CD4-positive, alpha-beta T cell treated with Interleukin-15 for 1 hour (primary cell): ENCODE data around the gene SCN1A.
A peak's percentile ranks its signal among the peaks of the same experiment; 100 is the strongest.
"Not testable (repeated sequence)": the region's sequence is repeated elsewhere in the genome, so short reads cannot be mapped to it uniquely, and the experiment has no call there.

Source experiments
- DNase-seq: peaks from one replicate; pipeline ENCODE4 v3.0.0-alpha.2; 2020

The SCN1A gene

DNA sequence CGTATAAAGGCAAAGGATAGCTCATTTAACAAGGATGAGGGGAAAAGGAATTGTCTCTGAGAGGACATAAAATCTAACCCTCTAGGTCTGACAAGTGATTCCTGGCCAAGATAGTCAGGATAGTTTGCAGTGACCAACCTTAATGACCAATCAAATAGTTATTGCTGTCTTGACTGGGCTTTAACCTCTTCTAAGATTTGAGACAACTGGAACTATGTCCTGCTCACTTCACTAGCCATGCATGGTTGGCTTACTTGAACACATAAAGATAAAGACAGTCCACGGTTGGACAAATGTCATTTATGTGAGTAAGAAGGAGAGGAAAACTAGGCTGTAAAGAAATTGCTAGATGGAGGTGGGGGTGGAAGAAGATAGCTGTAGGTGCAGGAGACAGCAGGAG, 53.8 kb downstream of the SCN1A start:
- DNase-seq, result no peak

DNA sequence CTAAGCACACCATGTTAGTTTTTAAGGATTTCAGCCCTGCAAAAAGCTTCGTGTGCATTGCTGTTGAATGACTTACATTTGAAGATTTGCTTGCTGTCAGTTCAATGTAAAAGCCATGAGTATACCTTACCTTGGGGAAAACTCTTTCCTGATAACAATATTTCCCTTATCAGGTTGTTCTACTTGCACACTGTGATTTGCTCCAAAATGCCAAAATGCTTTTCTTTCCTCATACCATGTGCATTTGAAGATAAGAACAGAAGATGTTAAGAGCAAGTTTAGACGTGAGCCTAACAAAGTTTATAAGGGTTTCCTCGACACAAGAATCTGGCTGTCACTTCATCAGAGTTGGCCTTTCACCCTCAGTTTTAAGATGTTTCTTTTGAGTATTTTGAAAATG, 57.6 kb downstream of the SCN1A start:
- no peak for DNase-seq

DNA sequence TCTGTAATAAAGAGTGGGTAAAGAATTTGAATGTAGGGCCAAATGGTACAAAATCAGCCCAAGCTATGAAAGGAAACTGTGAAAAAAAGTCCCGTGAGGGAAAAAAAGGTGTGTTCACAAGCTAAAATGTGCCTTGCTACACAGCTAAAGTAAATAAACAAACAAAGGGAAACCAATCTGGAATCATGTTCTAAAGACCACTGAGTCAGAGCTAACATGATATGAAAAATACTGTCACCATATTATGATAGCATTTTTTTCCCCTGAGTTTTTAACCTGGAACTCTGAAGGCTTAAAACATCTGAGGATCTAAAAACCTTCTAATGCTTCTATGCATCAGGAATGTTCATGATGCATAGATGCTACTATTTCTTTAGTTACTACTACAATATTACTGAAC, 58.8 kb downstream of the SCN1A start:
- DNase-seq, result no peak

DNA sequence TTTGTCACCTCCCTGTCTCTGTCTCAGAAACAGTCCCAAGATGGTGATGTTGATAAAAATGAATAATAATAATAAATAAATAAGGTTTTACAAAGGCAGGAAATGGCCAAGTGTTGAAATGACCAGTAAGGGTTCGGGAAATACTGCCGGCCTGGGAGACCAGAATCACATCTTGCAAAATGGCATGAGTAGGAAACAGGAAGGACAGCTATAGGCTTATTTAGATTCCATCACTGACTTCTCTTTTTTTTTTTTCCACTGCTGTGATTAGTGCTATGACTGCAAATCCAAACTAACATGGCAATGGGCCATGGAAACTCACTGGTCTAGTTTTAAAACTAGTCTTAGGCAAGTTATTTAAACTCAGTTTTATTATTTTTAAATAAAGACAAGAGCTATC, 60.6 kb downstream of the SCN1A start:
- peak; percentile 19 for DNase-seq

DNA sequence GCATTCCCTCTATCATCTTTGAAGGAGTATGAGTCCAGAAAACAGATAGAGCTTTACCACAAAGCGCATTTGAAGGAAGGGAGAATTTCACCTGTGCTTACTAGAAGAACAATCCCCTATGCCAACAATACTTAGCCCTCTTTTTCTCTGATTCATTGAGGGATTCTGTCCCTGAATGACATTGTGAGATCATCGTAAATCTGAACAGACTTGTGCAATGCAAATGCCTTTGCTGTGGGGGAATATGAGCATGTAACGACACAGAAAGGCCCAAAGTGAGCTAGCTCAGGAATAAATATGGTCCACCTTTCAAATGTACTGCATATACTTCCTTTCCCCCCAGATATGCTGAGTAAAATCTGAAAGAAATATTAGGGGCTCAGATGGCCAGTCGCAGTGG, 67.6 kb downstream of the SCN1A start:
- DNase-seq, result no peak

DNA sequence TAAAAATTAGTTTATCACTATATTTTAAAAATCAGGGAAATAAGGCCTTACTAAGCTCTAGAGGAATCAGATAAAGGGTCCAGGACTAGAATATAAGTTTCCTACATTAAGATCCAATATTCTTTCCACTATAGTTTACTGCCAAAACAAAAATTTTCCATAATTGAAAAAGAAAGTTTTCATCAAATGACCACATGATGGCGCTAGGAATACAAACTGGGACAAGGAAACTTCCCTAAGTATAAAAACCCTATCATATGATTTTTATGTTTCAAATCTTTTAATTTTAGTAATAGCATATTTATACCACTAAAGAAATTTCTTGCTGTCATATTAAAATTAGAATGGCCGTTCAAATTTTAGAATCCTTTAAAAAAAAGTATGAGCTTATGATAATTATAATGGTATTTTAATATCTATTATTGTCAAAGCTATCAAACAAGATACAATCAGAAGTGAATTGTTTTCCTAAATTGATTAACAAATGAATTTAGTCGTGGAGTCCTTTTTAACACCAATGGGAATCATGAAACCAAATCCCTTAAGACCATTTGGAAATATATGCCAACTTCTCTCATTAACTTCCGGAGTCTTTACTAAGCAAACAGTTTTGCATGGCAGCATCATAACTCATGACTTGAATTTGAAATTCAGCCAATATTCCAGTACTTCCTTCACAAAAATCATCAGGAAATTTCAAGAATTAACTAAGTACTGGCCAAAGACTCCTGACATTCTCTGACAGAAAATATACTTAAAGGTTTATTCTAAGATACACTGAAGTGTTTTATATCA, 70.3 kb downstream of the SCN1A start:
- DNase-seq, result no peak

DNA sequence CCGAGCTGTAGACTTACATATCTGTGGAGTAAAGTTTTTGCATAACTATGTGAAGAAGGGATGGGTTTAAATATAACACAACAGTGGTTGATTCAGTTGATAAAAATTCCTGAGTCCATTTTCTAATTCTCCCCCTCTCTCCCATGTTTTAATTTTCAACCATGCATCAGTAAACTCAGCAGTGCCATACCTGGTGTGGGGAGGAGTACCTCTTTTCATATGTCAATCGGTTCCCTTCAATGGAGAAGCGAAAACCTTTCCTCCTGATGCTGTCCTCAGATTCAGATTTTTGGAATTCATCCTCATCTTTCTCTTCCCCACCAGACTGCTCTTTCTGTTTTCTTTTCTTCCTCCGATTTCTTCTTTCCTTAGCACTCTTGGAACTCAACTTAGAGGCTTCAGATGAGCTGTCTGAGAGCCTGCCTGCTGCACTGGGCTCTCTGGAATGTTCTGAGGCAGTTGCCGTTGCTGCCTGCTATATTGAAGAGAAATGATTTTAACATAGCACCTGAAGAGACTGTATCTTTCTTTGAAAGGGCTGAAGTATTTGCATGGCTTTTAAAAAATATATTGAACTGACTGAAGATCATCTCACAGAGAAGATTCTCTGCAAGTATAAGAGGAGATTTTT, 82.9 kb downstream of the SCN1A start:
- DNase-seq, result no peak

DNA sequence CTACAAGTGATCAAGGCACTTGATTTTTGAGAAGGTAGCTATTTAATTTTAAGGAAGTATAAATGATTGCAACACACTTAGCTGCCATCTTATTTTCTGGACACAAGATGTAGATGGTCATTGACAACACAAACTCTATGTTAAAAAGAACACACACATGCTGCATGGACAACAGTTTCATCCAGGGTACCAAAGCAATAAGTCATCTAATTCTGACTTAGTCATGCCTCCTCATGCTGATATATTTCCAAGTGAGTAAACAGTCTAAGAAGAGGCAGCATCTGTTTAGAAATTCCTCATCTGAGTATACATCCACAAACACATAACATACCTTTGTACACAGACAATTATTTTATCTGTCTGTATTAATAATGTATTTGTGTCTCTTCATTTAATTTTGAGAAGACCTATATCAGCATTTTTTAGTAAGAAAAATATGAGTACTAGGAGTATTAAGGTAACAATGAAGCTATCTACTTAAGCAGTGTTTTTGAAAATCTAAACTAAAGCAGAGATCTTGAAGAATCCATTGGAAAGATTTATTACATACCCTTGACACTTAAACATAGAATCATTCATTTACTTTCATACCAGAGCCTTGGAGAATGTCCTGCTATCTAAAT, 84.9 kb downstream of the SCN1A start:
- no peak for DNase-seq

DNA sequence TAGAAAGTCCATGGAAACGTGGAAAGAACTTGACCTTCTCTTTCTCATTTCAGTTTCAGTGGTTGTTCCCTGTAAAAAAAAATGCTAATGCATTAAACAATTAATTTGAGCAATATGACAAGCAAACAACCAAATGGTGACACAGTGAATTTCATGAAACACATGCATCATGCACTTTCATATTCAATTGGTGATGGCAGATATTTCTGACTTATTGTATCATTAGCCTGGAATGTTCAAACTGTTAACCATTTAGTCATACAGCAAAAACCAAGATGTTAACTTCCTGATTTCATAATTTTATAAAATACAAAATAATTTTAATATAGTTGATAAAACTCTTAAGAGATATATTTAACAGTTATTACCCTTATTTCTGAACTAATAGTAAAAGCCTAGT, 85.5 kb downstream of the SCN1A start:
- DNase-seq, result no peak

DNA sequence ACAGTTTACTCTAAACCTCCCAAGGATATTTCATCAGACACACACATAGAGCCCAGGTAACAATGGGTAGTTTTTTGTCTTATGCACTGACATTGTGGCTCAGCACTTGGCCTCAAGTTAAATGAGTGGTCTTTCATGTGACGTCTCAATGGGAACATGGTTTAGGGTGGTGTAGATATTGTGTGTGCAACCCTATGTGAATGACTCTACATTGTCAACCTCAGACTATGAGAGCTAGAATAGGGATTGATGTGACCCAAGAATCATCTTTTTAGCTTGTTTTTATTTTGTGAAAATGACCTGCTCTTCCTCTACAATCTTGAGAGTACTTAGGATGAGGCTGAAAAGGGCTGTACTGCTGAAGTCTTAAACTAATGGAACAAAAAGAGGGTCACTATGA, 86.2 kb downstream of the SCN1A start:
- DNase-seq, result no peak

DNA sequence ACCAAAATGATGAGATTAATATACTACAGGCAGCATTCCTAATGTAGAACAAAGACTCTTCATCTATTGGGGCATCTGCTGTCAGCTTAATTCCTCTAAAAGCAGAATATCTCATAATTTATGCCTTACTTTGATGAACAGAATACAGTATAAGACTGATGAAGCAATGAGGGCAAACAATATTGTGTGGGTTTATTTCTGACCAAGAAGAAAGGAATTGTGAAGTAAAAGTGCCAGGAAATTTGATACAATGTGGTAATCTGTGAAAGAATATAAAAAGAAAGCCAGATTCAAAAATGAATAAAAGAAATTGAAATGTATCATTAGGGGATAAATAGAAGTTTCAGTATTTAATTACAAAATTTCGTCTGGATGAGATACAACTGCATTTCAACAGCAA, 95.5 kb downstream of the SCN1A start:
- DNase-seq, result no peak

DNA sequence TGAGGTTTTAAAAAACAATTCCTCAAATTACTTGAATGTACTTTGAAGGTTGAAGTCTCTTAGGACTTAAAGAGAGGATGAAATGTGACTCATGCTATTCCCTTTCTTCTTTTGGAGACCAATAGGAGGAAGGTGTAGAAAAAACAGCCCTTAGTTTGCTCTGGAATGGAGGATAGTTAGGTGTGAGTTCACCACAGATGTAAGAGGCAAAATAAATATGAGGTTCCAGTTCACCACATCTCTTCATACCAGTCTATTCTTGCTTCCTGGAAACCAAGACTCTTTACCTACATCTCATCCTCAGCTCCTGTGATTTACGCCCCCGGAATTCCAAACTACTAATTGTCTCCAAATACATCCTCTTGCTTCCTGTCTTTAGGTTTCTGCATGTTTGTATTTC, 96.8 kb downstream of the SCN1A start:
- DNase-seq, result no peak

DNA sequence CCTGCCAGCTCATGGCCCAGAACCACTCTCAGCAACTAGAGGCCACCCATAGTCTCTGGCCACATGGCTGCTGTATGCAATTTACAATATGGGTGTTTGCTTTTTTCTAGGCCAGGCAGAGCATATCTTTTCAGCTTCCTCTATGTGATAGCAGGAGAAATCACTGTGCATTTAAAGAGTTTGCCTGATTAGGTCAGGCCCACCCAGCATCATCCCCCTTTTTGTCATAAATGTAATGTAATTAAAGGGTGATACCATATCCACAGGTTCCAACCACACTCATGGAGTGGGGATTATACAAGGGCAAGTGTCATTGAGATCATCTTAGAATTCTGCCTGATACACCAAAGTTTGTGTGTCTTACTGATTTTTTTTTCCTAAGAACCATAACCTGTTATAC, 102.5 kb downstream of the SCN1A start:
- no peak for DNase-seq

DNA sequence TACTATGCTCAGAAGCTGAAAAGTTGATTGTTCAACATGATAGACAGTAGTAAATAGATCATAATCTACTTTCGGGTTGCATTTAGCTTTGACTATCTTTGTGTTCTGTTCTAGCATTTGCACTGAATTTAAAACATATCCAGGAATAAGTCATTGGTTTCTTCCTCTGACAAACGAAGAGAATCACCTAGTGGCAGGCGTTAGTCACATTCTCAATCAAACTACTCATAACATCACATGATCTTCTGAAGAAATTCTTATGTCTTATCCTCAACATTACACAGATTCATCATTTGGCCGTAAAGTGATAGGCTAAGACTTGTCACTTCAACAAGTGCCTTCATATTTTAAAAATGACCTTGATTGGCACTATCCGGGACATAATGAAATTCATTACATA, 110.6 kb downstream of the SCN1A start:
- DNase-seq, result no peak

DNA sequence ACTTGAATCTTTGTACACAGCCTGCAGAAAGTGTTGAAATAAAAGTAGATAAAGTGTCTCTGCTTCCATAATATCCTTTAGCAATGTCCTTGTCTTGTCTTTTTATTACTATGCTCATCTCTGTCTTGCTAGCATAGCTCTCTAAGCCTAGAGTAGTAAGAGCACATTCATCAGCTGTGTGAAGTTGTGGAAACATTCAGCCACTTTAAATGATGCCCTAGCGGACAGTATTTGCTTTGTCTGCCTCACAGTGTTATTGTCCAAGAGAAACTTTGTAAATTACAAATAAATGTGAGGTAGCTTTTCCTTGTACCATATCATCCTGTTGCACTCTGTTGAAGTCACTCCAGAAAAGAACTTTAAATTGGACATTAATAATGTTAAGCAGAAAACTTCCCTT, 113.9 kb downstream of the SCN1A start:
- no peak for DNase-seq

DNA sequence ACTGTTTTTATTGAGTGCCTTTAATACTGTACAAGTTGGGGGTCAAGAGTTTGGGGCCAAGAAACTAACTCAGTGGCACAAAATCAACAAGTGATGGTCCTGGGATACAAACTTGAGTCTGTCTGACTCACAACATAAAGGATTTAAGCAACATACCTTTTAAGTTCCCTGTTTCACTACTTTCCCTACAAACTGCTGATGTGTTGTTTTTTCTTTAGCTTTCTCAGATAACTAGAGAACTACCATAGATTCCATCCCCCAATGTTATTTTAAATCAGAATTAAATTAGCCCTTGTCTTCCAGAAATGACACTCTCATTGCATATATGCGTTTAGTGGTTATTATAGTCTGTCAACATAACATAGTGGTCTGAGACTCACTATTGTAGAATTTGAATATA, 116.2 kb downstream of the SCN1A start:
- DNase-seq, result no peak

DNA sequence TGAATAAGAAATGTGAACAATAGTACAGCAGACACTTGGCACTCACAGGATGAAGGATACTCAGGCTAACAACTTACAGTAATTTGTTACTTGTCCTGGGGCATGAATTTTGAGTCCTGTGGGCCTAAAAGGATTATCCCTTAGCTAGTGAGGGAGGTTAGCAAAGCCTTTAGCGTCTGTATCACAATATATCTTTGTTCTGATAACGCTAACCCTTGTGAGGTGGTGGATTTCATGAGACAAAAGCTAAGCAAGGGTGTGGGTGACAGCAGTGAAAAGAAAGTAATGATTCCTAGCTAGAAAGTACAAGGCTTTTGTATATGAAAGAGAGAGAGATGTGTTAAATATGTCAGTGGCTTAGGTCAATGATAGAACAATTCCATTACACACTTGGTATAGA, 127.4 kb downstream of the SCN1A start:
- no peak for DNase-seq

DNA sequence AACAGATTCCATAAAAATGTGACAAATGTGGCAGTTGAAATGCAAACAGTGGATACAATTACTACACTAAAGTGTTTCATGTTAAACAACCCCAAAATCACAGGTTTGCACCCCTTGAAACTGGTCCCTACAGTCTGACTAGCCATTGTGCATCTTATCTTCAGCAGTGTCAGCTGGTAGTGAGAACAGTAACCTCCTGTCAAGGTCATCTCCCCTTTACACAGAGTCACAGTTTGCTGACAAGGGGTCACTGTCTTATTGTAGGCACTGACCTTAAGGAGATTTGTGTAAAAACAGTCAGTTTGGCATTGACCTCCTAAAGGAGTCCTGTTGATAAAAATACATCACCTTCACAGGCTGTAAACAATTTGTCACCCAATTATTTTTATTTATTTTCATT, 137.0 kb downstream of the SCN1A start:
- no peak for DNase-seq

DNA sequence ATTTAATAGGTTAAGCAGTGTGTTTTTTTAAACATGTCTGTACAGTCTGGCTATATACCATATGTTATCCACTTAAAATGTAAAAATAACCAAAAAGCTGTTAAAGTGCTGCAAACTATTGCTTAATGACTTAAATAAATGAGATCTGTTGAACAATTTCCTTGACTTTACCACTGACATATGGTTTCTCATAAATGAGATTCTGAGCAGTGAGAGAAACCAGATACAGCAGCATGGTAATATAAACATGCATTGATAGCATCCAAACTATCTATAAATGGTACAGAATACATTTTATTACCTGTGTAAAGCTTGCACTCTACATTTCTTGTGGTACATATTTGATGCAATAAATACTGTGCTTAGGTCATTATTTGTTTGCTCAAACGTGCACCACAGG, 138.0 kb downstream of the SCN1A start:
- DNase-seq, result no peak

DNA sequence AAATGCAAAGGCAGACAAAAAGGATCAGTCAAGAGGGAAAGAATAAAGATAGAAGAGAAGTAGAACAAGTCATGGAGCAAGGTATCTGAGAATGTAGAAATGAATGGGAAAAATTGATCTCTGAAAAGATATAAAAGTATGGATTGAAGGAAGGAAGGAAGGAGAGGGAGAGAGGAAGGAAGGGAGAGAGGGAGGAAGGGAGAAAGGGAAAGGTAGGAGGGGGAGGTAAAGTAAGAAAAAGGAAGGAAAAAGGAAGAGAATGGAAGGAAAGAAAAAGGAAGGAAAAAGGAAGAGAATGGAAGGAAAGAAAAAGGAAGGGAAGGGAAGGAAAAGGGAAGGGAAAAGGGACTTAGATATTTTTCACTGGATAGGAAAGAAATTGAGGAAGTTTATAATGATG, 142.7 kb downstream of the SCN1A start:
- no peak for DNase-seq

DNA sequence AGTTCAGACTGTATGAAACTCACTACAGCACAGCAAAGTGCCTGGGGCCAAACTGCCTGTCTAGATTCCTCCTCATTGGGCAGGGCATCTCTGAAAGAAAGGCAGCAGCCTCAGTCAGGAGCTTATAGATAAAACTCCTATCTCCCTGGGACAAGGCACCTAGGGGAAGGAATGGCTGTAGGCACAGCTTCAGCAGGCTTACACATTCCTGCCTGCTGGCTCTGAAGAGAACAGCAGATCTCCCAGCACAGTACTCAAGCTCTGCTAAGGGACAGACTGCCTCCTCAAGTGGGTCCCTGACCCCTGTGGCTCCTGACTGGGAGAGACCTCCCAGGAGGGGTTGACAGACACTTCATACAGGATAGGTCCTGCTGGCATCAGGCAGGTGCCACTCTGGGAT, 155.7 kb downstream of the SCN1A start:
- DNase-seq, result not testable (repeated sequence)

DNA sequence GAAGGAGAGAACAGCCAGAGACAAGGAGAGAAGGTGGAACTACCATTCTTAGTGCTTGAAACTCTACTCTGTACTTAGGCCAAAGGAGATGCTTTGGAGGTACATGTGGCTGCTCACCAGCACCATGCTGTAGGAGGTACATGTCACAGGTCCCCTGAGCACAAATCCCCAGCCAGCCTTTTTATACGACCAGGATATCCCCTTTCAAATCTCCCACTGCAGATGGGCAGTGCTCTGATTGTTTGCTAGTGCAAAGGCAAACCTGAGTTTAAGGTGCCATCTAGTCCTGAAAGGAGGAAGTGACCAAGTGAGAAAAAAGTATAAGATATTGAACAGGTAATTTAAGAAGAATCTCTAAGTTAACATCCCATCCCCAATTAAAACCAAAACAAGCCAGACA, 157.2 kb downstream of the SCN1A start:
- no peak for DNase-seq

DNA sequence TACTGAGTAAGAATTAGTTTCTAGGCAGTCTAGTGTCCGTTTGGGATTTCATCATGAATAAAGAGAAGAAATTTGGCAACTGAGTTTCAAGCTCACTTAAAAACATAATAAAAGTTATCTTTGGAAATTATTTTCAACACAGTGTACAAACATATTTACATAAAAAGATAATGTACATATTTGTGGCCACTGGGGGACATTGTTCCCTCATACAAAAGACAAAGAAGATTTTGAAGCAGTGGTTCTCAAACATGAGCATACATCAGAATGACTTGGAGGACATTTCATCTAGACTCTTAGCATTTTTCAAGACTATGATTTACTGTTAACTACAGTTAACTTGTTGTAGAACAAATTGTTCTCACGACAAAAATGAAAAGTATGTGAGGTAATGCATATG, 158.6 kb downstream of the SCN1A start:
- DNase-seq, result no peak

DNA sequence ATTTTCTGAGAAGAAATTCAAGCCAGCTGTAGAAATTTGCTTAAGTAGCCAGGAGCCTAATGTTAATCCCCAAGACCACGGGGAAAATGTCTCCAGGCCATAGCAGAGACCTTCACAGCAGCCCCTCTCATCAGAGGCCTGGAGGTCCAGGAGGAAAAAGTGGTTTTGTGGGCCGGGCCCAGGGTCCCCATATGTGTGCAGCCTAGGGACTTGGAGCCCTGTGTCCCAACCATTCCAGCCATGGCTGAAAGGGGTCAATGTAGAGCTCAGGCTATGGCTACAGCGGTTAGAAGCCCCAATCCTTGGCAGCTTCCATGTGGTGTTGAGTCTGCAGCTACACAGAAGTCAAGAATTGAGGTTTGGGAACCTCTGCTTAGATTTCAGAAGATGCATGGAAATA, 160.1 kb downstream of the SCN1A start:
- DNase-seq, result no peak

DNA sequence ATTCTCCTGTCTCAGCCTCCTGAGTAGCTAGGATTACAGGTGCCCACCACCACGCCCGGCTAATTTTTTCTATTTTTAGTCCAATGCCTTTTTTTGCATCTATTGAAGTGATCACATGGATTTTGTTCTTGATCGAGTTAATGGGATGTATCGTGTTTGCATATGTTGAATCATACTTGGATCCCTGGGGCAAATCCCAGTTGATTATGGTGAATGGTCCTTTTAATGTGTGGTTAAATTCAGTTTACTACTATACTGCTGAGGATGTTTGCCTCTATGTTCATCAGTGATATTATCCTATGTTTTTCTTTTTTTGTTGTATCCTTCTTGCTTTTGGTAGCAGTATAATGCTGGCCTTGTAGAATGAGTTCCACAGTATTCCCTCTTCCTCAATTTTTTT, 166.0 kb downstream of the SCN1A start:
- no peak for DNase-seq
